Small intestine (tissue), 7 donors: ENCODE measurements around the gene SS18L1. TPM values are rescaled to one million over a fixed set of nuclear protein-coding genes. Genes with fewer than 3 reads are reported as not detected.

Experiments used
- DNase-seq, 2 donors: peaks; one replicate each; pipeline versions ENCODE4 v3.0.0 to v3.0.0-alpha.2; 2013
- FAIRE-seq: peaks from 2 replicates; lab custom pipeline; 2012; peaks lifted over from hg19 to GRCh38; lab: Jason Lieb, UNC
- H3K27ac ChIP-seq, 3 donors: one replicate each; pipeline ENCODE4 v1.5.1; 2013; ENCODE audit warnings: low read length in 2 of 3, mild to moderate bottlenecking in 2 of 3, control low read depth in 1 of 3, inconsistent platforms in 1 of 3, low read depth in 1 of 3, moderate library complexity in 1 of 3
- H3K27me3 ChIP-seq, 3 donors: one replicate each; pipeline ENCODE4 v1.6.1; 2013; ENCODE audit warnings: low read length in 3 of 3, inconsistent platforms in 1 of 3; ENCODE audit not compliant: control insufficient read depth in 3 of 3, insufficient read depth in 3 of 3
- H3K36me3 ChIP-seq, 3 donors: one replicate each; pipeline ENCODE4 v1.6.1; 2013; ENCODE audit warnings: low read length in 3 of 3, inconsistent platforms in 1 of 3, low read depth in 1 of 3, mild to moderate bottlenecking in 1 of 3, moderate library complexity in 1 of 3; ENCODE audit not compliant: control insufficient read depth in 3 of 3, insufficient read depth in 2 of 3
- H3K4me1 ChIP-seq, 3 donors: one replicate each; pipeline ENCODE4 v1.6.1; 2013; ENCODE audit warnings: low read length in 2 of 3, inconsistent platforms in 1 of 3, low read depth in 1 of 3, mild to moderate bottlenecking in 1 of 3, moderate library complexity in 1 of 3; ENCODE audit not compliant: control insufficient read depth in 3 of 3, insufficient read depth in 2 of 3
- H3K4me3 ChIP-seq, 3 donors: one replicate each; pipeline ENCODE4 v1.5.1; 2013; ENCODE audit warnings: low read length in 3 of 3, control low read depth in 1 of 3, inconsistent platforms in 1 of 3, low read depth in 1 of 3, mild to moderate bottlenecking in 1 of 3, moderate library complexity in 1 of 3
- H3K9me3 ChIP-seq, 2 donors: one replicate each; pipeline ENCODE4 v1.6.1; 2013; ENCODE audit warnings: low read depth in 1 of 2, low read length in 1 of 2; ENCODE audit not compliant: control insufficient read depth in 2 of 2, insufficient read depth in 1 of 2
- WGBS, 3 donors: extraction: QIAGEN DNeasy Blood & Tissue Kit; methylation state at CpG; one replicate each; pipeline ENCODE4 v1.1.7; 2013; 5-methylcytosine and 5-hydroxymethylcytosine counted together
- polyA plus RNA-seq, 4 donors: library from polyadenylated mRNA; stranded (reverse) in 3 of 4; unstranded in 1 of 4; fragments of 200-250 nt in 3 of 4; fragments of 120-200 nt in 1 of 4; gene quantifications; one replicate each; pipeline versions ENCODE4 v1.2.1 to v1.2.3, GENCODE V29; 2013
- donor health status: healthy with polysubstance abuse.
- donor health status: control.
- donor health status: control.
- donor health status: Bipolar disorder and iron deficiency.
- donor health status: healthy.

Gene SS18L1
- polyA plus RNA-seq, 4 donors, result 7.5 to 17.5 (median 11.3) TPM

DNA sequence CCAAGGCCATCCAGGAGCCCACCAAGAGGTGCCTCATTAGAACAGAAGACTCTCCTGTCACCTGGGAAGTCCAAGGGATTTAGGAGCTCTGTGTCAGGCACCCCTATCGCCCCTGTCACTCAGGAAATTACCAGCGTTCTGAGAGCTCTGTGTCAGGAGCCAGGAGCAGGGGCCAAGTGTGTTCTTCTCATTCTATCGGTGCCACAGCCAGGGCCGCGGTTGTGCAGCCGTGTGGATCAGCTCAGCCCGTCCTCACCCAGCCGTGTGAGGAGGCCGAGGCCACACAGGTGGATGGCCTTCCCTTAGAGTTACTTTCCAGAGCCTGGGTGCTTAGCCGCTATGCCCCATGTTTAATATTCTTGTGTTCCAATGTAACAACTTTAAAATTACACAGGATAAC, 49.1 kb downstream of the SS18L1 start:
- FAIRE-seq (no peak), DNase-seq (no peak)
- Histone ChIP-seq H3K36me3 (peaks cover 6 to 47% (median 11%) of the 10 kb centered on the region in 3 donors), H3K27me3 (no peaks in the 10 kb centered on the region), H3K27ac (no peak overlapping the region), H3K4me1 (no peaks in the 10 kb centered on the region), H3K9me3 (no peaks in the 10 kb centered on the region), H3K4me3 (no peak overlapping the region)
- WGBS, 3 donors, result 90 to 91% (median 90%) methylated on average over 10 of the region's 10 CpGs

DNA sequence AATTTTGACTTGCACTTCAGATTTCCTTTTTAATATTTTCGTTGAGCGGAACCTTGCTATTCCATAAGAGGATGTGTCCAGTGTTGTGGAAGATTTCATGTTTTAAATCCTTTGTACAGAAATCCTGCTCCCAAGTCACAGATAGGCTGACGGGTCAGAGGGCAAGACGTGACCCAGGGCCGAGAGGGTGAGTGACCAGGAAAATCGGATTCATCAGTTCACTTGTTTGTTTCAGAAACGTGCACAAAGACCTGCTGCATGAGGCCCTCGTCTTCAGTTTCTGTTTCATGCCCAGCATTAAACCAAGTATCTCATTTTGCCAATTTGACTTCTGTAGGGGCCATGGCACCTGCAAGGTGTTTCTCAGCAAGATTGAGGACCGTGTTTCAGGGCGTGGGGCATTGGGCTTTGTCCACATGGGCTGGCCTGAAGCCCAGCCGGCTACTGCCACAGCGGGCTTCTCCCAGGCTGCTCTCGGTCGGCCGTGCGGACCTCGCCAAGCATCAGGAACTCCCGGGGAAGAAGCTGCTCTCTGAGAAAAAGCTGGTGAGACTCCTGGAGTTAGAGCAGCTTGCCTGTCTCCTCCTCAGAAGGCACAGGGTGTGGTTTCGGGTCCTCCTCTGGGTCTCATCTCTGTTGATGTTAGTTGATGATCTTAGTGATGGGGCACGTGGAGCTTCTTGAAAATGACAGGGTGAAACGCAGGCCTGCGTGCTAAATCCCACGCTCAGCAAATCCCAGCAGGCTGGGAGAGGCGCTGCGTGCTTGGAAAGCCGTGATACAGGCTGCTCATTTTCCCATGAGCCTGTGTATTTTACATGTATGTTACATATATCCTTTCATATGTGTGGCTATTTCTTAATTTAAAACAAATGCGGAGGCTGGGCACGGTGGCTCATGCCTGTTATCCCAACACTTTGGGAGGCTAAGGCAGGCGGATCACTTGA, 49.8 kb downstream of the SS18L1 start:
- no peak overlapping the region for H3K27ac ChIP-seq
- H3K4me1 ChIP-seq, result no peaks in the 10 kb centered on the region
- no peaks in the 10 kb centered on the region for H3K9me3 ChIP-seq
- DNase-seq (no peak), FAIRE-seq (no peak)
- WGBS, 3 donors, result 88 to 93% (median 92%) methylated on average over 29 of the region's 29 CpGs
- H3K27me3 ChIP-seq, result no peaks in the 10 kb centered on the region
- H3K36me3 ChIP-seq, result peaks cover 12 to 54% (median 17%) of the 10 kb centered on the region in 3 donors
- no peak overlapping the region for H3K4me3 ChIP-seq

DNA sequence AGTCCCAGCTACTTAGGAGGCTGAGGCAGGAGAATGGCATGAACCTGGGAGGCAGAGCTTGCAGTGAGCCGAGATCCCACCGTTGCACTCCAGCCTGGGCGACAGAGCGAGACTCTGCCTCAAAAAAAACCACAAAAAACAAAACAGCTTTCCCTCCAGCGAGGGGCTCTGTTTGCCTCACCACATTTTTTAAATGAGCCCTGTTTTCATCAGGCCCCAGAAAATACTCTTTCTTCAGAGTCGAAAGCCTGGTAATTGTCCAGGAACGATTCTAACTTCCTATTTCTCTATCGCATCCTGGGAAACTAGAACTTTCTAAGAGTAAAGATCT, 51.5 kb downstream of the SS18L1 start:
- H3K4me3 ChIP-seq, result no peak overlapping the region
- H3K27me3 ChIP-seq, result no peaks in the 10 kb centered on the region
- no peak overlapping the region for H3K27ac ChIP-seq
- peaks cover 22 to 58% (median 23%) of the 10 kb centered on the region in 3 donors for H3K36me3 ChIP-seq
- DNase-seq (no peak), FAIRE-seq (no peak)
- H3K4me1 ChIP-seq, result no peaks in the 10 kb centered on the region
- 67 to 85% (median 80%) methylated on average over 8 of the region's 8 CpGs for WGBS, 3 donors
- no peaks in the 10 kb centered on the region for H3K9me3 ChIP-seq

DNA sequence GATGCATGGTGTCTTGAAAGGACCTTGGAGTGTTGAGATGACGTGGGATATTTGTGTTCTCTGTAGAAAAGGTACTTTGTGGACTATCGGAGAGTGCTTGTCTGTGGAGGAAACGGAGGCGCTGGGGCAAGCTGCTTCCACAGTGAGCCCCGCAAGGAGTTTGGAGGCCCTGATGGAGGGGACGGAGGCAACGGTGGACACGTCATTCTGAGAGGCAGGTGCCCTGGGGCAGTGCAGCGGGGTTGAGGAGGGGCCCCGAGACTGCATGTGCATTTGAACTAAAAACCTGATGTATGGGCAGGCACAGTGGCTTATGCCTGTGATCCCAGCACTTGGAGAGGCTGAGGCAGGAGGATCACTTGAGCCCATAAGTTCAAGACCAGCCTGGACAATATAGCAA, 52.2 kb downstream of the SS18L1 start:
- Histone ChIP-seq H3K36me3 (peaks cover 25 to 60% (median 26%) of the 10 kb centered on the region in 3 donors), H3K4me3 (no peak overlapping the region), H3K27ac (no peak overlapping the region), H3K27me3 (no peaks in the 10 kb centered on the region), H3K9me3 (no peaks in the 10 kb centered on the region), H3K4me1 (no peaks in the 10 kb centered on the region)
- FAIRE-seq (no peak), DNase-seq (no peak)
- WGBS, 3 donors, result 94 to 97% (median 97%) methylated on average over 10 of the region's 10 CpGs

- H3K36me3 ChIP-seq, result peaks cover 25 to 61% (median 26%) of the 10 kb centered on the region in 3 donors
- H3K4me3 ChIP-seq, result no peak overlapping the region
- no peak for DNase-seq
- 91 to 97% (median 94%) methylated on average over 10 of the region's 10 CpGs for WGBS, 3 donors
- H3K27me3 ChIP-seq, result no peaks in the 10 kb centered on the region
- no peak for FAIRE-seq
- H3K4me1 ChIP-seq, result no peaks in the 10 kb centered on the region
- H3K9me3 ChIP-seq, result no peaks in the 10 kb centered on the region
- no peak overlapping the region for H3K27ac ChIP-seq
Measured at GRCh38 chr20:62196286-62196685, 52.7 kb downstream of the SS18L1 start.

GRCh38 chr20:62197311-62197710, 53.7 kb downstream of the SS18L1 start:
- no peak for DNase-seq
- no peak for FAIRE-seq
- no peaks in the 10 kb centered on the region for H3K9me3 ChIP-seq
- H3K27ac ChIP-seq, result no peak overlapping the region
- no peaks in the 10 kb centered on the region for H3K27me3 ChIP-seq
- no peak overlapping the region for H3K4me3 ChIP-seq
- no peaks in the 10 kb centered on the region for H3K4me1 ChIP-seq
- 85 to 96% (median 93%) methylated on average over 9 of the region's 9 CpGs for whole genome bisulfite sequencing, 3 donors
- H3K36me3 ChIP-seq, result peaks cover 23 to 64% (median 26%) of the 10 kb centered on the region in 3 donors

GRCh38 chr20:62197801-62198200, 54.2 kb downstream of the SS18L1 start:
- peaks cover 23 to 63% (median 26%) of the 10 kb centered on the region in 3 donors for H3K36me3 ChIP-seq
- H3K9me3 ChIP-seq, result no peaks in the 10 kb centered on the region
- H3K4me3 ChIP-seq, result no peak overlapping the region
- H3K4me1 ChIP-seq, result no peaks in the 10 kb centered on the region
- DNase-seq (no peak), FAIRE-seq (no peak)
- WGBS, 3 donors, result 95 to 96% (median 96%) methylated on average over 18 of the region's 18 CpGs
- no peak overlapping the region for H3K27ac ChIP-seq
- no peaks in the 10 kb centered on the region for H3K27me3 ChIP-seq

DNA sequence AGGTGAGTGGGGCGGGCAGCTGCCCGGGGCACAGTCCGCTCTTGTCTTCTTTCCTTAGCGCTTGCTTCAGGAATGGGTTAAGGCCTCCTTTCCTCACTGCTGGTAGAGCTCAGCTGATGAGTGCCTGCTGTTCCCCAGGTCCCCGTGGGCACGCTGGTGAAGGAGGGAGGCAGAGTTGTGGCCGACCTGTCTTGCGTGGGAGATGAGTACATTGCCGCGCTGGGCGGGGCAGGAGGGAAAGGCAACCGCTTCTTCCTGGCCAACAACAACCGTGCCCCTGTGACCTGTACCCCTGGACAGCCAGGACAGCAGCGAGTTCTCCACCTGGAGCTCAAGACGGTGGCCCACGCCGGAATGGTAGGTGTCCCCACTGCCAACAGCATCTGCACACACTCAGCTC, 54.9 kb downstream of the SS18L1 start:
- Histone ChIP-seq H3K27ac (no peak overlapping the region), H3K4me3 (no peak overlapping the region), H3K27me3 (no peaks in the 10 kb centered on the region), H3K9me3 (no peaks in the 10 kb centered on the region), H3K36me3 (peaks cover 25 to 64% (median 26%) of the 10 kb centered on the region in 3 donors), H3K4me1 (no peaks in the 10 kb centered on the region)
- DNase-seq, result no peak
- WGBS, 3 donors, result 92 to 97% (median 96%) methylated on average over 16 to 17 of the region's 17 CpGs
- FAIRE-seq, result no peak
